Sciatic nerve (tissue), 2 donors: ENCODE measurements around the gene IL34. TPM values are rescaled to one million over a fixed set of nuclear protein-coding genes. Genes with fewer than 3 reads are reported as not detected.

Experiments
- ATAC-seq: fragments of 200-7000 bp; cut with Tn5 transposase; one replicate; pipeline ENCODE4 v1.9.1; 2020; ENCODE audit warnings: mild to moderate bottlenecking, moderate library complexity
- DNase-seq: peaks from one replicate; pipeline ENCODE4 v3.0.0-alpha.2; 2020; ENCODE audit warnings: low spot score
- intact Hi-C: fragments of 100-400 bp; cut with DNase I; formaldehyde crosslinking; loops from one replicate; pipeline ENCODE4 v1.14.2; 2022
- total RNA-seq: library from RNA; stranded (reverse); fragmentation: NEBNext Ultra II Directional; extraction: Animal tissue kit (Norgen Biotek cat#: 25700); gene quantifications from one replicate; pipeline ENCODE4 v1.2.1, GENCODE V29; 2021
- donor health status: DM: no; HTN: no; CAD: no.
- donor health status: DM: no; HTN: no; CAD: no.

IL34 gene
- total RNA-seq, 1 donor from 2014 or later: 64.0 TPM

- ATAC-seq (peak; percentile 14), DNase-seq (peak; percentile 47)
Measured at GRCh38 chr16:70653406-70653805, 7.0 kb downstream of the IL34 start.

DNA sequence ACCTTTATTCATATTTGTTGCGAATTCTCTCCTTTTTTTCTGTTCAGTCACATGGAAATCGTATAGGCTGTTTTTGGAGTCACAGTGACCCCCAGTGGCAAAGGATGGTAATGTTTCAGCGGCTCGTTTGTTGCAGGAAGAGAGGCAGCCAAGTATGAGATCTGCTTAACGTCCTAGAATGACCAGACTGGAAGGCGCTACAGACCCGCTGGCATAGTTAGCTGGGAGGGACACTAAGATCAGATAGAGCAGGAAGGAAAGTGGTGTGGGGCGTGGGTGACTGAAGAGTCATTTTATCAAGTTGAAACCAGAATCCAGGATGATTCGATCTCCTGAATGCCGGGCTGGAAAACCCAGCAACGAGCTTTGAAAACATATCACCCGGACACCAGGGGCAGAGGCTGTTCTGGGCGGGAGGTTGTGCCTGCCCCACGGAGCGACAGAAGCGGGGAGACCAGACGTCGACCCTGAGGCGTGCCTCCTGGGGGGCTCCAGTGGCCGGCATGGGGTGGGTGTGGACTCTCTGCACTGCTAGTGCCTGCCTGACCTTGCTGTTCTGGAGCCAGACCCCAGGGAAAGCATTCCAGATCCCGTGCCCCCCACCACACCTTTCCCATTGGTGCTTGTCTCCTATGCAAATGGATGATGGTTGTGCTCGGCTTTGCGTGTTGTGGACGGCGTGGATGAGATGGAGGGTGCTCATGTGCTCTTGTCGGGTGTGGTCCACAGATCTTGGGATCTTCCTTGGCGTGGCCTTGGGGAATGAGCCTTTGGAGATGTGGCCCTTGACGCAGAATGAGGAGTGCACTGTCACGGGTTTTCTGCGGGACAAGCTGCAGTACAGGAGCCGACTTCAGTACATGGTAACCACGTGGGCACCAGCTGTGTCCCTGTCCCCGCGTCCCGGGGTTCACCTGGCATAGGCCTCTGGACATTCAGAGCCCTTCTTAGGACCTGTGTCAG lies 7.7 kb downstream of the IL34 start:
- ATAC-seq: peak; percentile 77
- peak; percentile 89 for DNase-seq
- intact Hi-C loops: loop anchor here (5.0 kb wide), 1 partner anchor 122 kb away; no protein-coding TSS in a partner anchor

More at GRCh38 chr16:70653406-70653805, 7.0 kb downstream of the IL34 start:
- intact Hi-C loops: loop anchor here (5.0 kb wide), 1 partner anchor 121 kb away; no protein-coding TSS in a partner anchor

GRCh38 chr16:70656065-70656711 lies 9.8 kb downstream of the IL34 start:
- intact Hi-C loops: no loop called here
- DNase-seq (no peak), ATAC-seq (no peak)

DNA sequence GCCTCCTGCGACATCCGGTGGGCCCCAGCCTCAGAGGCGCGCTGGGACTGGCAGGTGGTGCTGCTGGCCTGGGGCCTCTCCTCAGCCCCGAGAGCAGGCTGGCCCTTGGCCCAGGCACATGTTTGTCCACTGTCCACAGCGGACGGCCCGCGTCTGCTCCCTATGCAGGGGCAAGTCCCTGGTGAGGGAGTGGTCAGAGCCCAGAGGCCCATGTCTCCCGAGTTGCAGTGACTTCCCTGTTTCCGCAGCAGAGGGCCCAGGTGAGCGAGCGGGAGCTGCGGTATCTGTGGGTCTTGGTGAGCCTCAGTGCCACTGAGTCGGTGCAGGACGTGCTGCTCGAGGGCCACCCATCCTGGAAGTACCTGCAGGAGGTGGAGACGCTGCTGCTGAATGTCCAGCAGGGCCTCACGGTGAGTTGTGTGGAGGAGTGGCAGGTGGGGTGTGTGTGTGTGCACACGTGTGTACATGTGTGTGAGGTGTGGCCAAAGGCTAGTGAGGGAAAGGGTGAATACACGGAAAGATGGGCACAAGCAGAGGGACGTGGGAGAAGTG lies 10.4 kb downstream of the IL34 start:
- ATAC-seq (no peak), DNase-seq (no peak)
- intact Hi-C loops: no loop called here

- ATAC-seq (no peak), DNase-seq (no peak)
- intact Hi-C loops: no loop called here
Measured at GRCh38 chr16:70657956-70658355, 11.6 kb downstream of the IL34 start.

DNA sequence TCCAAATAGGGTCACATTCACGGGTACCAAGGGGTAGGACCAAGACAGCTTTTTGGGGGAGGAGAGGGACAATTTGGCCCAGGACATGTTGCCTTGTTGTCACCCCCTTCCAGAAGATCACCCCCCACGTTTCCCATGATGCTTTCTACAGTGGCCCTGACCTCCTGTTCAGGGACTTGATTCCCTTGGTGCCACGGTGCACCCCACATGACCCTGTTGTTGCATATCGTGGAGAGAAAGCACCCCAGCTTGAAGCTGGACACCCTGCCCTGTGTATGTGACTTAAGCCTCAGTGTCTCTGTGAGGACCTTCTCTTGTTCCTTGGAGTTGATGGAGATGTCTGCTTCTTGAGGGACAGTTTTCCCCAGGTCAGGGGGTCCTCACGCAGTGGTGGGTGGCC lies 12.6 kb downstream of the IL34 start:
- intact Hi-C loops: no loop called here
- no peak for DNase-seq
- ATAC-seq: no peak

- peak; percentile 49 for DNase-seq
- ATAC-seq: no peak
- intact Hi-C loops: no loop called here
Measured at GRCh38 chr16:70659546-70659945, 13.2 kb downstream of the IL34 start.

- intact Hi-C loops: no loop called here
- DNase-seq: no peak
- no peak for ATAC-seq
Measured at GRCh38 chr16:70659953-70660671, 13.8 kb downstream of the IL34 start.

GRCh38 chr16:70660672-70661350 lies 14.5 kb downstream of the IL34 start:
- no peak for ATAC-seq
- intact Hi-C loops: no loop called here
- DNase-seq: no peak

DNA sequence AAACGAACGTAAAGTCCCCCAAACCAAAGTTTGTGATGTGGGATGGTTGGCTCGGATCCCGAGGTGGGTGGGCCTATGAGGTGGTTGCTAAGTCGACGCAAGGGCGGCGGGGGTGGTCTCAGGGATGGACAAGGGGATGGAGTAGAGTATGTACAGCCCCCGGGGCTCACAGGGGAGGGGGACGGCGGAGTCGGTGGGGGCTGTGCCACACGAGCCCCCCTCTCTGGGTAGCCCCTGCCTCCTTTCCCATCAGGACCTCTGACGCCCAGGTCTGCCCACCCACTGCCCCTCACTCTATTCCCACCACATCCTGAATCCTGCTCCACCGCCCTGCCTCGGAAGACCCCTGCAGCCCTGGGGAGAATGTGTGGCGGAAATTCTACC lies 15.2 kb downstream of the IL34 start:
- DNase-seq (no peak), ATAC-seq (peak; percentile 7)
- intact Hi-C loops: no loop called here

- intact Hi-C loops: no loop called here
- peak; percentile 39 for ATAC-seq
- DNase-seq: peak; percentile 63
Measured at GRCh38 chr16:70661918-70662641, 15.7 kb downstream of the IL34 start.

DNA sequence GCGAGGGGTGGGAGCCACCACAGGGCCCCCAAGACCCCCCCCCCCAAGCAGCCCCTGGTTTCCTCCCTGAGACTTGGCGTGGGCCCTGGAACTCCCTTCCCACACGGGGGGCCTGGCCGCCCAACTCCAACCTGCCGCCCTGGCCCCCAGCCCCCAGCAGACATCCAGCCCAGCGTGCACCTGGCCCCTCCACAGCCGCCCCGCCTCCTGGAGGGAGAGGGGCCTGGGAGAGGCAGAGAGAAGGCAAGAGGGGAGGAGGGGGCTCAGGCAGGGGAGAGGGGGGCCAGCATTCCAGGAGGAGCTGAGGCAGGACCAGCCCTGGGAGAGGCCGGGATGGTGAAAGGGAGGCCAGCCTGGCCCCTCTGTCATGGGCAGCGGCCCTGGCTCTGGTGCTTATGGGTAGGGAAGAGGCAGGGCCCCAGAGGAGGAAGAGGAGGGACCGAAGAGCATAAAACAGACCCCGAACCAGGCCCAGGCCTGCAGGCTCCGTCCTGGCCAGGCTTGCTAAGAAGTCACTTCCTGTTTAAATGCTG lies 16.7 kb downstream of the IL34 start:
- DNase-seq: peak; percentile 57
- ATAC-seq: no peak
- intact Hi-C loops: no loop called here

DNA sequence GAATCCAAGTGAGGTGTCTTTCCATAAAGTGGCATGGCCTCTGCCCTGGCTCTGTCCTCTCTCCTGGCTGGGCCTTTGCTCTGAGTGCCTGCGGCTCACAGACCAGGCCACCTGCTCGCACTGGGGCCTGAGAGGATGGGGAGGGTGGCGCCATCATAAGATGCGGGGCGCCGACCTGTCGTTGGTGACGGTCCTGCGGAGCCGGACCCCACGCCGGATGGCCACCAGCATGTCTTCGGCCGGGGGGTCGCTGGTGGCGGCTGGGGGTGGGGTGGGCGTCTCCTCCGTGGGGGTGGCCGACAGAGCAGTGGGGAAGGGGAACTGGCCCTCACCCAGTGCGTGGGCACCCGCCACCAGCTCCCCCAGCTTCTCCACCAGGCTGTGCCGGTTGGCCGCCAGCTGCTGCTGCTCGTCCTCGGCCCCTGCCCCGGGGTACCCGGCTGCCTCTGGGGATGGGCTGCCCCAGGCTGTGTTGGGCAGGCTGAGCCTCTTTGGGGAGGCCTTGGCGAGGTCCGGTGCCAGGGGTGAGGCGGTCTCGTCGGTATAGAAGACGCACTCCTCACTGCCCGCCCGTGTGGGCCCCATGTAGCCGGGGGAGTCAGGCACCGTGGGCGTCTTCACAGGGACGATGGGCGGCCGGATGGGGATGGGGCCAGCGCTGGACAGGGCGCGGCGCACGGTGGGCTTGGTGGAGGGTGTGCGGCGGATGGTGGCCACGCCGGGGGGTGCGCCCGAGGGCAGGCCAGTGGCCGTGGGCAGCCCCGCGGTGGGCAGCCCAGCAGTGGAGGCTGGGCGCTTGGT lies 17.4 kb downstream of the IL34 start:
- ATAC-seq (no peak), DNase-seq (peak; percentile 59)
- intact Hi-C loops: no loop called here

- intact Hi-C loops: no loop called here
- DNase-seq (peak; percentile 60), ATAC-seq (peak; percentile 5)
Measured at GRCh38 chr16:70664325-70665112, 18.2 kb downstream of the IL34 start.

DNA sequence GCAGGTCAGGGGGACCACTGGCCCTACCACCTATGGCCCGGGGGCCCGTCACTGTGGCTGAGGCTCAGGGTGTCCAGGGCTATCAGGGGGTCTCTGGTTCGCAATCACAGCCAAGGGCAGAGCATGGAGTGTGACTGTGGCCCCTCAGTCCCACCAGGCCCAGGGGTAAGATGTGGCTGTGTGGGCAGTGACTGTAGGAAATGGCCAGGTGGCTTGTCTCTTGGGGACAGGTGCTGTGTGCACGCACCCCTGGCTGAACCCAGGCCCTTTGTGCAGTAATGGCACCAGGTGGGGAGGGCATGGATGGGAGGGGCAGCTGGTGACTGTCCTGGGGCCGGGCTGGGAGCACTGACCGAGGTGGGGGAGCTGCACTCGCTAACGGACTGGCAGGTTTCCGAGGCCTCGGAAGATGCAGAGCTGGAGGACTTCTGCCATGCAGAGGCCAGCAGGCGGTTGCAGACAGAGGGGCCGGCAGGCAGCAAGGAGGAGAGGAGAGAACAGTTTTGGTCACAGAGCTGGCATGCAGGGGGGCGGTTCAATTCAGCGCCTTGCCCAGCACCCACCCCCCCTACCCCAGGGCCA lies 18.8 kb downstream of the IL34 start:
- intact Hi-C loops: no loop called here
- no peak for ATAC-seq
- DNase-seq: peak; percentile 27
